ENCODE data around the gene ARHGAP18. TPM values are rescaled to one million over a fixed set of nuclear protein-coding genes. Genes with fewer than 3 reads are reported as not detected.
A peak's percentile ranks its signal among the peaks of the same experiment; 100 is the strongest.

ARHGAP18 gene
- total and polyA plus RNA-seq, 7 donors: 1.6 to 6.8 (median 5.5) TPM

GRCh38 chr6:129612440-129612839, 97.5 kb downstream of the ARHGAP18 start:
- DNase-seq: no peak
- Histone ChIP-seq H3K36me3 (ENCODE audit: insufficient read depth in 1 of 2, low read depth in 1 of 2) (peaks cover 0 to 21% of the 10 kb centered on the region in 2 donors), H3K4me1 (peaks cover 10% of the 10 kb centered on the region), H3K9me3 (no peaks in the 10 kb centered on the region), H3K27ac (no peak overlapping the region), H3K4me3 (no peak overlapping the region), H3K27me3 (ENCODE audit: insufficient read depth in 3 of 3, low read length in 2 of 3) (no peaks in the 10 kb centered on the region)
- no peak for ATAC-seq
- TF ChIP-seq, protein P1, sequence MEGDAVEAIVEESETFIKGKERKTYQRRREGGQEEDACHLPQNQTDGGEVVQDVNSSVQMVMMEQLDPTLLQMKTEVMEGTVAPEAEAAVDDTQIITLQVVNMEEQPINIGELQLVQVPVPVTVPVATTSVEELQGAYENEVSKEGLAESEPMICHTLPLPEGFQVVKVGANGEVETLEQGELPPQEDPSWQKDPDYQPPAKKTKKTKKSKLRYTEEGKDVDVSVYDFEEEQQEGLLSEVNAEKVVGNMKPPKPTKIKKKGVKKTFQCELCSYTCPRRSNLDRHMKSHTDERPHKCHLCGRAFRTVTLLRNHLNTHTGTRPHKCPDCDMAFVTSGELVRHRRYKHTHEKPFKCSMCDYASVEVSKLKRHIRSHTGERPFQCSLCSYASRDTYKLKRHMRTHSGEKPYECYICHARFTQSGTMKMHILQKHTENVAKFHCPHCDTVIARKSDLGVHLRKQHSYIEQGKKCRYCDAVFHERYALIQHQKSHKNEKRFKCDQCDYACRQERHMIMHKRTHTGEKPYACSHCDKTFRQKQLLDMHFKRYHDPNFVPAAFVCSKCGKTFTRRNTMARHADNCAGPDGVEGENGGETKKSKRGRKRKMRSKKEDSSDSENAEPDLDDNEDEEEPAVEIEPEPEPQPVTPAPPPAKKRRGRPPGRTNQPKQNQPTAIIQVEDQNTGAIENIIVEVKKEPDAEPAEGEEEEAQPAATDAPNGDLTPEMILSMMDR (IDR thresholded peaks at IDR 0.05): no peak
- intact Hi-C loops (cut with DNase I): no loop called here

- 26 to 34% (median 27%) methylated on average over 4 of the region's 4 CpGs for whole genome bisulfite sequencing, 3 donors
- peak in 3 of 4 donors; percentile 46 to 59 (median 52) for ATAC-seq
- peaks cover 0 to 17% of the 10 kb centered on the region in 2 donors for H3K36me3 ChIP-seq (ENCODE audit: insufficient read depth in 1 of 2, low read depth in 1 of 2)
- no peak overlapping the region for H3K27ac ChIP-seq
- H3K27me3 ChIP-seq (ENCODE audit: insufficient read depth in 3 of 3, low read length in 2 of 3): no peaks in the 10 kb centered on the region
- H3K4me3 ChIP-seq: no peak overlapping the region
- H3K4me1 ChIP-seq: peaks cover 10% of the 10 kb centered on the region
- H3K9me3 ChIP-seq: no peaks in the 10 kb centered on the region
- DNase-seq: no peak
- TF ChIP-seq, protein P1 (IDR thresholded peaks at IDR 0.05): no peak
- intact Hi-C loops (cut with DNase I): no loop called here
These were observed 100.3 kb downstream of the ARHGAP18 start for GRCh38 chr6:129609635-129610034.

GRCh38 chr6:129608886-129609537, 101.0 kb downstream of the ARHGAP18 start:
- H3K4me3 ChIP-seq: no peak overlapping the region
- H3K4me1 ChIP-seq: peaks cover 10% of the 10 kb centered on the region
- peaks cover 0 to 14% of the 10 kb centered on the region in 2 donors for H3K36me3 ChIP-seq (ENCODE audit: insufficient read depth in 1 of 2, low read depth in 1 of 2)
- WGBS, 3 donors: 20 to 44% (median 25%) methylated on average over 3 of the region's 3 CpGs
- intact Hi-C loops (cut with DNase I): no loop called here
- H3K27ac ChIP-seq: no peak overlapping the region
- TF ChIP-seq, protein P1 (IDR thresholded peaks at IDR 0.05): no peak
- H3K9me3 ChIP-seq: no peaks in the 10 kb centered on the region
- DNase-seq: no peak
- peak in 1 of 4 donors; percentile 16 for ATAC-seq
- no peaks in the 10 kb centered on the region for H3K27me3 ChIP-seq (ENCODE audit: insufficient read depth in 3 of 3, low read length in 2 of 3)

DNA sequence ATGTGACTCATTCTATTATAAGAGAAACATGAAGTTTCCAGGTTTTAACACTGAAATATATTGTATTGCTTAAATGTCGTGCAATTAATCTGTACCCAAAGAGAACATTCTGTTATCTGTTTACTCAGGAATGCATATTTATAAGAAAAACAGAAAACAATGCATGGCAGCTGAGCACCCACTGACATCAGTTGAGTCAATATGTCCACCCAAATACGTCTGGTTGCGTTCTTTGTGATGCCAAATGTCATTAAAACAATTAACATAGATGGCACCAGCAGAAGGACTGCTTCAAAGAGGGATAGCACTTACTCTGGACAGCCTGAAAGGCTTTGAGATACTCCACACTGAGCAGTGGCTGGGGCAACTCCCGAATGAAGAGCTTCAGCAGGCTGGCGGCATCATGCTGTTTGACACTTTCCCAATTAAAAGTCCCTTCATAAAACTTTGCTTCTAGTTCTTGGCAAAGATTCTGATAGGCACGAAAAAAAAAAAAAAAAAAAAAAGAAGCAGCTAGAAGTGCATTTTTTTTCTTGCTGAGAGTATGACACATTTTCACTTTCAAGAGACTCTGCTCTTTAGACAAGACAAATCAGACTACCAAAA, 102.3 kb downstream of the ARHGAP18 start:
- peaks cover 10% of the 10 kb centered on the region for H3K4me1 ChIP-seq
- H3K27ac ChIP-seq: no peak overlapping the region
- H3K4me3 ChIP-seq: no peak overlapping the region
- 53 to 73% (median 60%) methylated on average over 6 of the region's 6 CpGs for WGBS, 3 donors
- no peaks in the 10 kb centered on the region for H3K27me3 ChIP-seq (ENCODE audit: insufficient read depth in 3 of 3, low read length in 2 of 3)
- ATAC-seq (peak in 1 of 4 donors; percentile 35), DNase-seq (no peak)
- intact Hi-C loops (cut with DNase I): no loop called here
- peaks cover 0 to 17% of the 10 kb centered on the region in 2 donors for H3K36me3 ChIP-seq (ENCODE audit: insufficient read depth in 1 of 2, low read depth in 1 of 2)
- H3K9me3 ChIP-seq: no peaks in the 10 kb centered on the region
- TF ChIP-seq, protein P1 (IDR thresholded peaks at IDR 0.05): no peak

Data from psoas muscle (tissue), 8 donors.